Type B pancreatic cell (in vitro differentiated cells): ENCODE results near the gene MVB12A. TPM values are rescaled to one million over a fixed set of nuclear protein-coding genes. Genes with fewer than 3 reads are reported as not detected.

Experiments used
- DNase-seq: peaks from one replicate; pipeline ENCODE4 v3.0.0; 2021; ENCODE audit warnings: mixed read lengths; ENCODE audit not compliant: unreplicated experiment; ENCODE audit errors: extremely low spot score
- H3K27ac Mint-ChIP-seq: 2 replicates; pipeline ENCODE4 v1.8.0; 2021; ENCODE audit warnings: mild to moderate bottlenecking, mixed read lengths
- H3K27me3 Mint-ChIP-seq: 2 replicates; pipeline ENCODE4 v1.8.0; 2021; ENCODE audit warnings: mixed read lengths
- H3K36me3 Mint-ChIP-seq: 2 replicates; pipeline ENCODE4 v1.8.0; 2021; ENCODE audit warnings: mixed read lengths
- H3K4me1 Mint-ChIP-seq: one replicate; pipeline ENCODE4 v1.8.0; 2021; ENCODE audit warnings: mixed read lengths; ENCODE audit not compliant: unreplicated experiment
- H3K4me3 Mint-ChIP-seq: 2 replicates; pipeline ENCODE4 v1.8.0; 2021; ENCODE audit warnings: mild to moderate bottlenecking, mixed read lengths
- H3K9me3 Mint-ChIP-seq: 2 replicates; pipeline ENCODE4 v1.8.0; 2021; ENCODE audit warnings: mixed read lengths
- CTCF ChIP-seq: fragments of 200-600 bp; sonication (generic); conservative IDR thresholded peaks from 2 replicates; pipeline ENCODE4 v1.5.0; 2021; ENCODE audit warnings: antibody characterized with exemption, mild to moderate bottlenecking
- total RNA-seq: library from RNA; stranded (reverse); gene quantifications from 2 replicates; pipeline ENCODE4 v1.2.1, GENCODE V29; 2021; ENCODE audit warnings: low replicate concordance

The MVB12A gene
- total RNA-seq, 1 donor from 2014 or later = 37.7 TPM

GRCh38 chr19:17385878-17386611 is 33.8 kb upstream of the MVB12A start:
- H3K4me3 Mint-ChIP-seq = no peak overlapping the region
- H3K36me3 Mint-ChIP-seq = no peaks in the 10 kb centered on the region
- H3K27me3 Mint-ChIP-seq = peaks cover 20% of the 10 kb centered on the region
- no peak overlapping the region for H3K27ac Mint-ChIP-seq
- TF ChIP-seq CTCF = peak; percentile 93
- no peaks in the 10 kb centered on the region for H3K9me3 Mint-ChIP-seq
- peaks cover 8% of the 10 kb centered on the region for H3K4me1 Mint-ChIP-seq
- no peak for DNase-seq

- no peaks in the 10 kb centered on the region for H3K36me3 Mint-ChIP-seq
- no peak for DNase-seq
- H3K4me3 Mint-ChIP-seq = no peak overlapping the region
- peaks cover 23% of the 10 kb centered on the region for H3K27me3 Mint-ChIP-seq
- H3K9me3 Mint-ChIP-seq = no peaks in the 10 kb centered on the region
- H3K27ac Mint-ChIP-seq = no peak overlapping the region
- TF ChIP-seq CTCF = no peak
- H3K4me1 Mint-ChIP-seq = peaks cover 9% of the 10 kb centered on the region
Observed at GRCh38 chr19:17389288-17389687, 30.6 kb upstream of the MVB12A start.

- Mint-ChIP-seq H3K9me3 (no peaks in the 10 kb centered on the region), H3K4me3 (peak overlapping the region; percentile 95), H3K27me3 (peaks cover 23% of the 10 kb centered on the region), H3K4me1 (peaks cover 9% of the 10 kb centered on the region), H3K27ac (no peak overlapping the region), H3K36me3 (no peaks in the 10 kb centered on the region)
- TF ChIP-seq CTCF = peak; percentile 49
- DNase-seq = no peak
Observed at GRCh38 chr19:17389957-17390664, 29.7 kb upstream of the MVB12A start.

GRCh38 chr19:17390665-17391370 is 29.0 kb upstream of the MVB12A start:
- Mint-ChIP-seq H3K4me3 (peak overlapping the region; percentile 95), H3K9me3 (no peaks in the 10 kb centered on the region), H3K27me3 (peaks cover 23% of the 10 kb centered on the region), H3K4me1 (peaks cover 9% of the 10 kb centered on the region), H3K27ac (peak overlapping the region; percentile 86), H3K36me3 (no peaks in the 10 kb centered on the region)
- peak; percentile 94 for DNase-seq
- peak; percentile 82 for TF ChIP-seq CTCF

GRCh38 chr19:17391371-17392151 is 28.3 kb upstream of the MVB12A start:
- H3K4me3 Mint-ChIP-seq = peak overlapping the region; percentile 95
- H3K27me3 Mint-ChIP-seq = peaks cover 23% of the 10 kb centered on the region
- DNase-seq = no peak
- no peak overlapping the region for H3K27ac Mint-ChIP-seq
- no peaks in the 10 kb centered on the region for H3K36me3 Mint-ChIP-seq
- H3K4me1 Mint-ChIP-seq = peaks cover 9% of the 10 kb centered on the region
- peak; percentile 56 for TF ChIP-seq CTCF
- H3K9me3 Mint-ChIP-seq = no peaks in the 10 kb centered on the region
